ENCODE measurements around the gene CWC27. TPM values are rescaled to one million over a fixed set of nuclear protein-coding genes. Genes with fewer than 3 reads are reported as not detected.

Gene CWC27
- 11.6 and 20.8 TPM in 2 replicates for total RNA-seq
- polyA plus RNA-seq (2012) = 12.1 TPM

GRCh38 chr5:64768358-64769312, at the start of gene CWC27, which contains the start of gene SREK1IP1:
Gene CWC27 (plus strand): TSS chr5:64768930. CDS start chr5:64769147, 217 bp downstream.
Gene SREK1IP1 (minus strand): TSS chr5:64768691. CDS start chr5:64768517, 174 bp downstream.
- DNase-seq (ENCODE audit: low read depth) = peak; percentile 94

- no peak for DNase-seq (ENCODE audit: low read depth)
Observed at GRCh38 chr5:64722588-64722987, 46.1 kb upstream of the CWC27 start.

GRCh38 chr5:64727150-64727549, 41.6 kb upstream of the CWC27 start:
- no peak for DNase-seq (ENCODE audit: low read depth)

GRCh38 chr5:64742411-64742810, 26.3 kb upstream of the CWC27 start:
- peak; percentile 74 for DNase-seq (ENCODE audit: low read depth)

GRCh38 chr5:64742821-64743220, 25.9 kb upstream of the CWC27 start:
- DNase-seq (ENCODE audit: low read depth) = no peak

- DNase-seq (ENCODE audit: low read depth) = no peak
Observed at GRCh38 chr5:64744914-64745313, 23.8 kb upstream of the CWC27 start.

- DNase-seq (ENCODE audit: low read depth) = no peak
Observed at GRCh38 chr5:64746446-64746845, 22.3 kb upstream of the CWC27 start.

- no peak for DNase-seq (ENCODE audit: low read depth)
Observed at GRCh38 chr5:64749385-64749784, 19.3 kb upstream of the CWC27 start.

GRCh38 chr5:64754066-64754465, 14.7 kb upstream of the CWC27 start:
- DNase-seq (ENCODE audit: low read depth) = no peak

- DNase-seq (ENCODE audit: low read depth) = no peak
Observed at GRCh38 chr5:64758901-64759300, 9.8 kb upstream of the CWC27 start.

GRCh38 chr5:64759960-64760660, 8.6 kb upstream of the CWC27 start:
- DNase-seq (ENCODE audit: low read depth) = no peak

GRCh38 chr5:64763948-64764503, 4.7 kb upstream of the CWC27 start:
- no peak for DNase-seq (ENCODE audit: low read depth)

GRCh38 chr5:64765804-64766504, 2.8 kb upstream of the CWC27 start:
- DNase-seq (ENCODE audit: low read depth) = no peak

GRCh38 chr5:64766941-64767340, 1.8 kb upstream of the CWC27 start:
- no peak for DNase-seq (ENCODE audit: low read depth)

GRCh38 chr5:64767959-64768357, 772 bp upstream of the CWC27 start:
- no peak for DNase-seq (ENCODE audit: low read depth)

GRCh38 chr5:64769855-64770254, 1.1 kb downstream of the CWC27 start:
- DNase-seq (ENCODE audit: low read depth) = no peak

GRCh38 chr5:64771736-64772135, 3.0 kb downstream of the CWC27 start:
- no peak for DNase-seq (ENCODE audit: low read depth)

- peak; percentile 5 for DNase-seq (ENCODE audit: low read depth)
Observed at GRCh38 chr5:64773533-64773932, 4.8 kb downstream of the CWC27 start.

- no peak for DNase-seq (ENCODE audit: low read depth)
Observed at GRCh38 chr5:64775291-64775690, 6.6 kb downstream of the CWC27 start.

- peak; percentile 79 for DNase-seq (ENCODE audit: low read depth)
Observed at GRCh38 chr5:64784451-64785025, 15.8 kb downstream of the CWC27 start.

GRCh38 chr5:64786372-64786771, 17.6 kb downstream of the CWC27 start:
- DNase-seq (ENCODE audit: low read depth) = no peak

All from myocyte (in vitro differentiated cells).